SK-MEL-5 (cell line): Measurements from ENCODE around the gene PTH2. TPM values are rescaled to one million over a fixed set of nuclear protein-coding genes. Genes with fewer than 3 reads are reported as not detected.
A peak's percentile ranks its signal among the peaks of the same experiment; 100 is the strongest.

Source experiments
- DNase-seq: peaks from one replicate; pipeline ENCODE4 v3.0.0-alpha.2; 2016; ENCODE audit warnings: low read depth, low spot score
- in situ Hi-C: cut with HindIII; loops from 2 replicates; pipeline ENCODE4 v1.10.0; 2016; ENCODE audit warnings: low sequenced_read_pairs, high pct_unique_total_duplicates, low pct_unique_long_range_greater_than_20kb
- total RNA-seq: library from RNA; depleted of rRNA; stranded (reverse); fragments of >200 nt; shearing (Covaris generic); gene quantifications from 2 replicates; pipeline ENCODE4 v1.2.3, GENCODE V29; 2014

PTH2 gene
- total RNA-seq, 1 experiment from 2014 or later = not detected

DNA sequence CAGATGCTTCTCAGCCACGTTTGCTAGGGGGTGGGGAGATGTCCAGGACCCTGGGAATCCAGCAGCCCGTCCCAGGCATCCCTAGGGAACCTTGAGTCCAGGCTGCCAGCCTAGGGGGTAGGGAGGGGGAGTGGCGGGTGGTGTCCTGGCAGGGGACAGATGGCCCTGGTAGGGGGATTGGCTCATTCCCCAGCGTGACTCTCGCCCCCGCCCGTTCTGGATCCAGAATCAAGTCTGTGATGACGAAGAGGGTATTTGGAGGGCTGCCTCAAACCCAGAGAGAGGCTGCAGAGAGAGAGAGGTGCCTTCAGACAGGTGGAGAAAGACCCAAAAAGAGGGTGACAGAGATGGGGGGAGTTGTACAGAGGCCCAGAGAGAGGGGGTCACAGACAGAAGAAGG is 14.0 kb upstream of the PTH2 start:
- no peak for DNase-seq
- in situ Hi-C loops = no loop called here

DNA sequence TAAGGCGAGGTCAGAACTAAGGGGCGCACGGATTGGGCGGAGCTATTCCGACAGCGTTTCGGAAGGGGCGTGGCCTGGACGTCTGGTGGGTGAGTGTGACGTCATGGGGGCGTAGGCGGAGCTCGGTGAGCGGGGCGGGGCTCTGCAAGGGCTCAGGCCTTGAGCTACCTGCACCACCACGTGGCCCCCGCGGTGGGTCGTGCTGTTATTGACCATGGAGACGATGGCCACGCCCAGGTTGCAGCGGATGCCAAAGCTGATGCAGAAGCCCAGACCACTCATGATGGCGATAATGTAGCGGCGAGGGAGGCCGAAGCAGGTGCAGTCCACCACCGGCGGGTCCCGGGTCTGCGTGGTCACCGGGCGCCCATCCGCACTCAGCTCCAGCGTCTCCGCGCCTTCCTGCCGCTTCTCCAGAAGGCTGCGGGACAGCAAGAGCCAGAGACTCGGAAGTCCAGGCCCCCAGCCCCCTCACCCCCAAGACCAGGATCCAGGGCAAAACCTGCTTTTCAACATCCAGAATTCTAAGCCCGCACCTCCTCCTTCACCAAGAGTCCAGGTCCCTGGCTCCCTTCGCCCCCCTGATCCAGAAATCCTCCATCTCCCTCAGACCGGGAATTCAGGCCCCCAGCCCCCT is 13.3 kb upstream of the PTH2 start:
- DNase-seq = peak; percentile 42
- in situ Hi-C loops = no loop called here

DNA sequence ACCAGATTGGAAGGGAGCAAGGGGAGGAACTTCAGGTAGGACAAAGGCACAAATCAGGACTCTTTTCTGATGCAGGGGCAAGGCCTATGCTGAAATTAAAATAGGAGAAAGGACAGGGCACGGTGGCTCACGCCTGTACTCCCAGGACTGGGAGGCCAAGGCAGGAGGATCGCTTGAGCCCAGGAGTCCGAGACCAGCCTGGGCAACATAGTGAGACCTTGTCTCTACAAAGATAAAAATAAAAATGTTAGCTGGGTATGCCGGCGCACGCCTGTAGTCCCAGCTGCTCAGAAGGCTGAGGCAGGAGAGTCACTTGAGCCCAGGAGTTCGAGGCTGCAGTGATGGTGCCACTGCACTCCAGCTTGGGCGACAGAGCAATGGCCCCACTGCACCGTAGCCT is 12.4 kb upstream of the PTH2 start:
- in situ Hi-C loops = no loop called here
- DNase-seq = no peak

DNA sequence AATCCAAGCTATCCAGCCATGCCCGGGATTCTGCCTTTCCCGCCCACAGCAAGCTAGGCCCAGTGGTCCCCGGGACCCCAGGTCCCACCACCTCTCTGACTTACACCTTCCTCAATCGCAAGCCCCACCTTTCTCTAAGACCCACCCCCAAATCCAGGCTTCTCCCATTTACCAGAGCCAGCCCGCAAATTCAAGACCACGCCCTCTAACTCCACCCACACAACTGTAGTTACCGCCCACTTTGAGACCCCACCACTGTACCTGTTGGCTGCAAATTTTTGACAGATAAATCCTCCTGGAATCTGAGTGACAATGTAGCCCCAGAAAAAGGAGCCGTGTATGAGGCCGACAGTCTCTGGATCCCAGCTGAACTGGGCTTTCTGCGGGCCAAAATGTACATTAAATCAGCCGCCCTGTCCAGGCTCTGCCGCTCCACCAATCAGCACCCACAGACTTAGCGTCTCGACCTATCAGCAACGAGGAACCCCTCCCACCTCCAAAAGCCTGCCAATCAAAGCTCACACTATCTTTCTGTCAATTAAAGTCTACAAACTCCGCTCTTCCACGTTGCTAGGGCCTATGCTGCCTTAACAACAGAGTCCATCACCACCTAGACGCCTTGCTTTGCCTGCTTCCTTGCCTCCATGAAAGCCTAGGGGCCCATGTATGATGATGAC is 11.8 kb upstream of the PTH2 start:
- in situ Hi-C loops = no loop called here
- DNase-seq = no peak

DNA sequence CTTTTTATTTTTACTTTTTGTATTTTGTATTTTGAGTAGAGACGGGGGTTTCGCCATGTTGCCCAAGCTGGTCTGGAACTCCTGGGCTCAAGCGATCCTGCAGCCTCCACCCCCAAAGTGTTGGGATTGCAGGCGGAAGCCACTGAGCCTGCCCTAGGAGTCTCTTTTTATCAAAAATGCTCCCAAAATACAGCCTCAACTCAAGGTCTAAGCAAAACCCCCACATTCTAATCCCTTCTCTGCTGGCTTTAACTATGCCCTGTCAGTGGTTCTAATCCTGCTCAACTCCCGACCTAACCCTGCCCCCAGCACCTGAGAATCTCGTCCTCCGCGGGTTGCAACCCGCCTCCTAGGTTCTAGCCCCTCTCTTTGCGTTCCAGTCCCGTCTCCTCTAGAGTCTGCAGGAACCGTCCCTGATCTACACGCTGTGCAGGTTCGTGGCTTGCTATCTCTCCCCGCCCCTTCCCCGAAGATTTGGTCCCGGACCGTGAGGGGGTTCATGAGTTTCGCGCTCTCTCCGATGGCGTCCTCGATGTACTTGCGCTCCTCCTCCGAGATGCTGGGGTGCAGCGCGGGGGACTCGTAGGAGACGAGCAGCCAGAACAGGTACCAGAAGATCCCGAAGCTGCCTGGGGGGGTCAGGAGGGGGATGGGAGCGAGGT is 10.1 kb upstream of the PTH2 start:
- DNase-seq = no peak
- in situ Hi-C loops = no loop called here

DNA sequence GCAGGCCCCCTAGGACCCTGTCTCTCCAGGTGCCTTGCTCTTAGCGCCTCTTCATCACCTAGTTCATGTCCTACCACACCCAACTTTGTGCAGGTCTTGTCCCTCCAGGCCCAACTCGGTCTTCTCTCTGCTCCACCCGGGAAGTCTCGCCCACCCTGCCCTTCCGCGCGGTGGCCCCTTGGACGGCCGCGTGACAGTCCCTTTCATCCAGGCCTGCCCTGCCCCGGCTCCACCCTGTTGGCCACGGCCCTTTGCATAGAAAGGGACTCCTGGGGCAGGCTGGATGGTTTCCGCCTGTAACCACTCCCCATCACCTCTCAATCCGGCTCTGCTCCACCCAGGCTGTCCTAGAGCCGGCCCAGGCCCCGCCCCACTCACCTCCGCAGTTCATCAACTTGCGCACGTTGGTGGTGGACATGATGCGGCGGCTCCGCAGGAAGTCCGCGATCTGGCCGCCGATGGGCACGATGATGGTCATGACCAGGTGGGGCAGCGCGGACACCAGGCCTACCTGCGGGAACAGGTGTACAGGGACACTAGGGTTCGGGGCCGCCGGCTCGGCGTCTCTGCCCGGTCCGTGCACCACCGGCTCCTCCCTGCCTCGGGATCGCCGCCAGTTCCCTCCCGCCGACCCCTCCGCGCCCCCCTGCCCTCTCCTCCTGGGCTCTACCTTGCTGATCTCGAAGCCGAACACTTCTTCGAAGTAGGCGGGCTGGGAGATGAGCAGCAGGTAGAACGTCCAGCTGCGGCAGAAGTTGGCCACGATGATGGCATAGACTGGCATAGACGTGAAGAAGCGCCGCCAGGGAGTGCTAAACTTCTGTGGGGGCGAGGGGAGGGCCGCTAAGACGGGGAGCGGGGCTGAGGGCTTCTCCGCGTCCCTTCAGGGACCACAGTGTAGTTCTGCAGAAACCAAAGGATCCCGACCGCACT is 9.2 kb upstream of the PTH2 start:
- in situ Hi-C loops = no loop called here
- DNase-seq = no peak

DNA sequence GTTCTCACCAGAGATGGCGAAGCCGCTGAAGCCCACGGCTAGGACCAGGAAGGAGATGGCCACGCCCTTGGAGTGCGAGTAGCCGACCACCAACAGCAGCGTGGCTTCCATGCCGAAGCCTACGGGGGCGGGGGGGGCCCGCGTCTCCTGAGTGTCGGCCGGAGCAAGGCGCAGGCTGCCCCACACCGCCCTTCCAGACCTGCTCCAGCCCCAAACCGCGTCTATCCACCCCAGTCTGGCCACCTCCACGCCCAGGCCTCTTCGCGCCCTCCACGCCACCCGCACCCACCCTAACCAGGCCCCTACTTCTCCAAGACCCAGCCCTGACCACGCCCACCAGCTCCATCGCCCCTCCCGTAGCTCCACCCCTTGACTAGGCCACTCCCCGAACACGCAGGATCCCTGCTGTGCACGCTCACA is 8.1 kb upstream of the PTH2 start:
- in situ Hi-C loops = no loop called here
- no peak for DNase-seq

DNA sequence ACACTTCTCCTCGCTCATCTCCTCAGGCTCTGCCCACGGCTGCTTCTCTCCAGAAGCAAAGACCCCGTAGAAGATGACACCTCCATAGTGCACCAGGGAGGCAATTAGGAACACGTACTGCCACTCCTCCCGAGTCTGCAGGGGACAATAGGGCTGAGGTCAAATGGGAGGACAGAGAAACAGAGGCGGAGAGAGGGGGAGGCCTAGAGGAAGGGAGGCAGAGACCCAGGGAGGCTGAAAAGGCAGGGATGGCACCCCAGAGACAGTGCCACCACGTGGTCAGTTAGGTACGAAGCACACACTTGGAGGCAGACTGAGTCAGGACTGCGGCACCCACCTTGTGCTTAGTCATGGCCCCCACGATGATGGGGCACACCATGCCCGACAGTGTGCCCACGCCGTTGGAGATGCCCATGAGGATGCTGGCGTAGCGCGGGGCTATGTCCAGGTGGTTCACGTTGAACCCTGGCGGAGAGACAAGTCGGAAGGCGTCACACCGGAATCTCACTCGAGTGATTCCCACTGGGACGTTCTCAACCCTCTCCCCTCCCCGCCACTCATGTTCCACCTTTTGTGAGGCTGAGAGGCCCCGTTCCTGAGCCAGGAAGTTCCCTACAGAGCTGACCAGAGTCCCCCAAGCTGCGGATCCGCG is 7.6 kb upstream of the PTH2 start:
- in situ Hi-C loops = no loop called here

DNA sequence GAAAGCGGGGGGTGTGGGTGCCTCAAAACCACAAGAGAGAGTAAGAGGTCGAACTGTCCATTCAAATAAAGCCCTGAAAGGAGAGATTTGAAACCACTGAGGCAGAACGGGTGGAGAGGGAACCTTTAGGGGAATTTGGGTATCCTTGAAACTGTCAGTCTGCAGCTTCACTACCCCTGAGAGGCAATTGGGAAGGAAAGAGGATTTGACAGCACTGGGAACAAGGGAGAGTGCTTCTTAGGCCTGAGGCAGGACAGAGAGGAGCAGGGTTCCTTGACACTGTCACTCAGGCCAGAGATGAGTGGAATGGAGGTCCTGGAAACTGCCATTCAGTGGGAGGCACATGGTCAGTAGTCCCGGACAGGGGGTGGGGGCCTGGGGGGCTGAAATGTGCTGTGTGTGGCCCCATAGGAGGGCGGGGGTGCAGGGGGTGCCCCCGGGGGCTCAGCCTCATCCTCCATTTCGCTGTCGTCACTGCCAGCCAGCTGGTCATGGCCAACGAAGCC is 7.0 kb upstream of the PTH2 start:
- DNase-seq = no peak
- in situ Hi-C loops = no loop called here

More for the DNA sequence above, 7.6 kb upstream of the PTH2 start:
- DNase-seq = no peak

DNA sequence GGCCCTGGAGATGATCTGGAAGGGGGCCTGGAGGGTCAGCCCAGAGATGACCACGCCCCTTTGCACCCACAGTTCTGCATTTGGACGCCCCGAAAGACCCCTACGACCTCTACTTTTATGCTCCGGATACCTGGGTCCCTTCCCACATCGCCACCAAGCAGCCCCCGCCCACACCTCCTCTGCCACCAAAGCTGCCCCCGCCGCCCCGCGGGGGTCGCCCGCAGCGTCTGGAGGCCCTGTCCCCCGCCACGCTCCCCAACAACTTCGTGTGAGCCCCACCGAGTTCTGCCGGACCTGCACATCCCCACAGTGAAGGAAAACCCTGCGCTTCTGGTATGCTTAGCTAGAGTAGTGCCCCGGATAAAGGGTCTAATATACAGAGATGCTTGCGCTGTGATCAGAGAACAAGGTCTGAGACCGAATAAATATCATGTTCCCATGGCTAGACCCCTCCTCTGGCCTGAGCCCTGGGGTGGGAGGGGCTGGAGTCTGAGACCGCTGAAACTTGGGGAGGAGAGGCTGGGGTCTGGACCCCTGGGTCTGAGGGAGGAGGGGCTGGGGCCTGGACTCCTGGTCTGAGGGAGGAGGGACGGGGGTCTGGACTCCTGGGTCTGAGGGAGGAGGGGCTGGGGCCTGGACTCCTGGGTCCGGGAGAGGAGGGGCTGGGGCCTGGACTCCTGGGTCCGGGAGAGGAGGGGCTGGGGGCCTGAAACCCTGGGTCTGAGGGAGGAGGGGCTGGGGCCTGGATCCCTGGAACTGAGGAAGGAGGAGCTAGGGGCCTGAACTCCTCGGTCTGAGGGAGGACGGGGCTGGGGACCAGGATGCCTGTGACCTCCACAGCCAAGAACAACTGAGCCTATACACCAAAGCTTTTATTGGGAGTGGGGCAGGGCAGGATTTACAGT is 5.6 kb upstream of the PTH2 start:
- DNase-seq = no peak
- in situ Hi-C loops = no loop called here

DNA sequence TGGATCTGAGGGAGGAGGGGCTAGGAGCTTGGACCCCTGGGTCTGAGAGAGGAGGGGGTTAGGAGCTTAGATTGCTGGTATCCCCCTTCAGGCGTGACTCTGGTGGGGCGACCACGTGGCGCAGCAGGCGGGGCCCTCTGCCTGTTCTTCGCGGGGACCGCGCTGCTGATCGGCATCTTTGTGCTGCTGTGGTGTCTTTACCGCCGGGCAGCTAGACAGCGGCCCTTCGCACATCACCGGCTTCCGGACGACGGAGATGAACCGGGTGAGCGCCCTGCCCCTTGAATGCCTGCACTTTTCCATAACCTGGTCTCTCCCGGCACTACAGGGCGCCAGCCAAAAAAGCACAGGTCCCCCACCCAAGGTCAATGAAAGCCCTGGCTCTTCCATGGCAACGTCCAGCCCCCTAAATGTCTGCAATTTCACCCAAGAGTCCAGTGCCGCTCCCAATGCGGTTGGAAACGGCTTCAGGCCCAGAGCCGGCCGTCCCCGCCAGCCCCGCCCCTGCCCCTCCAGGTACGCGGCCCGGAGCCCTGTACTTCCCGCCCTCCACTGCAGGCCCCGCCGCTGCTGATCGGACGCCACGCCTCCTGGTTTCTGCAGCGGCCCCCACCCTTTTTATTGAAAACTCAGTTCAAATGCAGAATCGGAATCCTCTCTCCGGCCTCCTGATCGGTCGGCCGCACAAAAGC is 4.8 kb upstream of the PTH2 start:
- no peak for DNase-seq
- in situ Hi-C loops = no loop called here

DNA sequence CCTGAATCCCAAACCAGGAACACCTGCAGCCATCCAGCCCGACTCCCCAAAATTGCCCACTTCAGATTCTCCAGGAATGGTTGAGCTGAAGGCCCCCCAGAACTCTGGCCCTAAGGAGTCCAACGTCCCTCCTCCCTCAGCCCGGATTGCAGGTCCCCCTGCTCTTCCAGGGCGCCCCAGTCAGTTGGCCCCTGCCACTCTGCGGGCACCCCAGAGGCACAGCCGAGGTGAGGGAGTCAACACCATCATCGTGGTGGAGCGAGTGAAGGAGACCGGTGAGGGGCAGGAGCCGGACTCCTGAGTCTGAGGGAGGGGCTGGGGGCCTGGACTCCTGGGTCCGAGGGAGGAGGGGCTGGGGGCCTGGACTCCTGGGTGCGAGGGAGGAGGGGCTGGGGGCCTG is 4.1 kb upstream of the PTH2 start:
- no peak for DNase-seq
- in situ Hi-C loops = no loop called here

DNA sequence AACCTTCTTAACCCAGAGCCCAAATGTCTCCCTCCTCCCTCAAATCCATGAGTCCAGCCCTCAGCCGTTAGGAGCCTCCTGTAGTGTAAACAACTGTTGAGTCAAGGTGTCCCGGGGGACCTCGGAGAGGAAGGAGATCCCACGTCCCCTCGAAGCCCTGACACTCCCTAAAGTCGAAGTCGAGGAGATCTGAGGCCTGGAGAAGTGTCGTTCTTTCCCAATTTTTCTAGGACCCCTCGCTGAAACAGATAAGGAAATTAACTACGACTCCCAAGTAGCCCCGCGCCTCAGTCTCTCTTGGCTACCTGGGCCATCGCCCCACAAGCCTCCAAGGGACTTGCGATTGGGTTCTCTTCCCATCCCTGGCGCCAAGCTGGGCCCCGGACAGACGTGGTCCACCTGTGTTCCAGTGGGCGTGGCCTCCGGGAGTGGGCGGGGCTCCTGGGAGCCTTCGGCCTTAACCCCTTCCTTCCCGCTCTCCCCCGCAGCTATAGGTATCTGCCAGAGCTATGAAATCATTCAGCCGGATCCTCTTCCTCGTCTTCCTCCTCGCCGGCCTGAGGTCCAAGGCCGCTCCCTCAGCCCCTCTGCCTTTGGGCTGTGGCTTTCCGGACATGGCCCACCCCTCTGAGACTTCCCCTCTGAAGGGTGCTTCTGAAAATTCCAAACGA is 2.8 kb upstream of the PTH2 start:
- peak; percentile 38 for DNase-seq
- in situ Hi-C loops = no loop called here

DNA sequence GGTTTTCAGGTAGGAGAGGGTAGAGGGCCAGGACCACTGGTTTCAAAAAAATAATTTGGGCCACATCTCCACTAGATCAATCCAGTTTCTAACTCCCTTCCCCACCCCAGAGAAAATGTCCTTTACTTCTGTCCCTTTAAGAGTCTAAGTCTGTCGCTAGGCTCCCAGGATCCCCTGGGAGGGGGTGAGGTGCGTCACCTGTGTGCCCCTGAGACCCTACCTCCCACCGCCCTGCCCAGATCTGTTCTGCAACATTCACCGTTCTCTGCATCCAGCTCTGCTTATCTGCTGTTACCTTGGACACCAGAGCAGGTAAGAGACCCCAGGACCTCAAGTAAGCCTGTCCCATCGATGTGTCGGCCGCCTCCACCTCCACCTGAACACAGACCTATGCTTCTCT is 1.9 kb upstream of the PTH2 start, which contains the start of gene GFY:
Gene GFY, plus strand, starts transcription at position 211 of the 400 bp plus-strand sequence. CDS start 1,043 bp downstream, outside the sequence.
- in situ Hi-C loops = no loop called here

DNA sequence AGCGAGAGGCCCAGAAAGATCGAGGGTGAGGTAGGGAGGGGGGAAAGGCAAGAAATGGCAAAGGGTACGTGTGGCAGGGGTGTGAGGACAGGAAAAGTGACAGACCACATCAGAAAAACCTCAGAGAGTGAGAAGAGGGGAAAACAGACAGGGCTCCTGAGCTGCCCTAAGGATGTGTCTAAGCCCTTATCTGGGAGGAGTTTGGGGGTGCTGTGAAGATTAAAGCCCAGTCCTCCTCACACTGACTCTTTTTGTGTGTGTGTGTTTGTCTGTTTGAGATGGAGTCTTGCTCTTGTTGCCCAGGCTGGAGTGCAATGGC is 703 bp upstream of the PTH2 start:
- no peak for DNase-seq
- in situ Hi-C loops = no loop called here

More for the DNA sequence above, 1.9 kb upstream of the PTH2 start, which contains the start of gene GFY:
- DNase-seq = no peak
